Natural killer cell treated with Interleukin-12 subunit alpha and Interleukin-12 subunit beta and Interleukin-15 and Interleukin-18, amount 100 ng/mL, for 72 hours (primary cell): ENCODE results near the gene ZNF558. TPM values are rescaled to one million over a fixed set of nuclear protein-coding genes. Genes with fewer than 3 reads are reported as not detected.

Source experiments
- total RNA-seq, 2 donors: library from RNA; stranded (reverse); gene quantifications; one replicate each; pipeline ENCODE4 v1.2.3, GENCODE V29; 2022

Gene ZNF558
- total RNA-seq, 2 donors from 2014 or later: 19.2 to 23.1 TPM

Other genes starting within 250 kb of the ZNF558 start
- 10 to 100 TPM in 1 of 2 donors, 1 to 10 TPM in 1; 8.2 to 11.3 TPM for gene ADAMTS10, start 221.6 kb downstream of the ZNF558 start, total RNA-seq
- gene NFILZ, start 201.7 kb downstream of the ZNF558 start, total RNA-seq: not detected
- not detected for gene ACTL9, start 133.5 kb downstream of the ZNF558 start, total RNA-seq
- gene OR2Z1, start 110.7 kb downstream of the ZNF558 start, total RNA-seq: not detected
- not detected for gene MBD3L1, start 73 bp upstream of the ZNF558 start, total RNA-seq
- gene MUC16, start 178.1 kb upstream of the ZNF558 start, total RNA-seq: under 1 TPM in 1 of 2 donors, not detected in 1; 0.03 TPM